HG03520 (cell line): ENCODE data around the gene CDK18.

Experiments used
- ATAC-seq: cut with Tn5 transposase; IDR thresholded peaks from one replicate; pipeline ENCODE4 v1.9.1; 2021; ENCODE audit warnings: mild to moderate bottlenecking, moderate library complexity; ENCODE audit not compliant: unreplicated experiment

The CDK18 gene

GRCh38 chr1:205502111-205502810 is 2.2 kb upstream of the CDK18 start:
- ATAC-seq = no peak

- no peak for ATAC-seq
Measured at GRCh38 chr1:205502992-205503391, 1.5 kb upstream of the CDK18 start.

DNA sequence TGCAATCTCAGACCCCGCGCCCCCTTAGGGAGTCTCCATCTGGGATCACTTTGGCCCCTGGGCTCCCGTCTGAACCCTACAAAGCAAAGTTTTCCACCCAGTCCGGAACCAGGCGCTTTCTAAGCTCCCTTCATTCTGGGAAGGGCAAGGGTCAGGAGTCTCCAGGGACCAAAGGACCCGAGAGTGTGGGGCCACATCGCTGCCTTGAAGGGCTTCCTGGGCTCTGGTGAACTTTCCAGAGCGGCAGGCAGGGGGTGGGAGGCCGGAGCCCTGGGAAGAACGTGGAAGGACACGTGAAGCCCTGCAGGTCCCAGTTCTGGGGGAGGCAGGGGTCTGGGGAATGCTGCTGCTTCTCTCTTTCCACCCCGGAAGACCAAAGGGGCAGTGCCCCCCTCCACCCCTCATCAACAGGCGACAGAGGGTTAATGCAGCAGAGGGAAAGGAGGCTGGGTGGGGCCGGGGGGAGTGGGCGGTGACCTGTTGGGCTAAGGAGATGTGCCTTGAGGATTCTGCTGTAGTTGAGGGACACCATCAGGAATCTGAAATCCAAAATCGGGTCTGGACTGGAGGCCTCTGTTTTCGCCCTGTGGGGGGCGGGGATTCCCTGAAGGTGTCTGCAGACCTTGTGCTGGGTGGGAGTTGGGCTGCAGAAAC is 734 bp downstream of the CDK18 start:
- no peak for ATAC-seq

DNA sequence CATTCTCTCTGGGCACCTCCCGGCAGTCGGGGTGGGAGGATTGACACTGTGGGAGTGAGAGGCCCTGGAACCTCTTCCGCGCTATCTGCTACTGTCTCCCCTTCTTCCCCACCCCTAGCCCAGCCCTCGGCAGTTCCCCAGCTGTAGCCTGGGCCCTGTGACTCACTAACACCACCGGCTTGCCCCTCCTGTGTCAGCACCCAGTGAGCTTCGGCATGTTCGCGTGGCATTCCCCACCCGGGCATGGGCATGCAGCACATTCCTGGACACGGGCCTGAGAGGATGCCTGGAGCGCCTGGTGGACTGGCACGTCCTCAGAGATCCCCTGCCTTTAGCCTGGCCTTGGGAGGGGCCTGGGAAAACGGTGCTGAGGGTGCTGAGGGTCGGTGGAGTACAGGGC is 1.3 kb downstream of the CDK18 start:
- no peak for ATAC-seq

DNA sequence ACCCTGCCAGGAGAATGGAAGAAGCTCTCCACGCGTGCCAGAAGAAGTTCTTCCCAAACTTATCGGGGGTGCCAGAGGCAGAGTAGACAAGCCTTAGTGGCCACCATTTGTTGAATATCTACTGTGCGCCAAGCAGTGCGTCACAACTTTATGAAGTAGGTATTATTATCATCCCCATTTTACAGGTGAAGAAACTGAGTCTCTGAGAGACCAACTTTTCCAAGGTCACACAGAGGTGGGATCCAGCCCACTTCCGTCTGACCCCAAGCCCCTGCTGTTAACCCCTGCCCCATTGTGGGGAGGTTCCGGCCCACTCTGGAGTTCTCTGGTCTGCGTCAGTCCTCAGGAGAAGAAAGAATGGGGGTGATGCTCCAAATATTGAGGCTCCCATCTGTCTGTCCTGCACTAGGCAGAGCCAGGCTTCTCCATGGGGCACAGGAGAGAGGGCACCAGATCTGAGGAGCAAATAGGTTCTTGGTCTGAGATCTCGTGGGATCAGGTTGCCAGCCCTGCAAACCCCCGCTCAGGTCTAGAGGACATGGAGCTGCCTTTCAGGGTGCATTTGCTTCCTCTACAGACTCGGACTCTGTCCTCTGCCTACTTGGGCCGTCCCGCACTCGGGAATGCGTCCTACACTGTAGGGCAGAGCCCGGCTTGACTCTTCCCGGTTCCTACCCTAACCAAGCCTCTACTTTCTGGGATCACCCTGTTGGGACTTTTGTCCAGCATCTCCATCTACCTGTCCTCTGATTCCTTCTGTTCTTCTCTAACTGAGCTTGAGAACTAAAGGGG is 2.1 kb downstream of the CDK18 start:
- ATAC-seq = no peak

GRCh38 chr1:205508227-205508714 is 3.8 kb downstream of the CDK18 start:
- no peak for ATAC-seq

- ATAC-seq = no peak
Measured at GRCh38 chr1:205510308-205510950, 6.0 kb downstream of the CDK18 start.

- ATAC-seq = no peak
Measured at GRCh38 chr1:205510951-205511330, 6.5 kb downstream of the CDK18 start.

DNA sequence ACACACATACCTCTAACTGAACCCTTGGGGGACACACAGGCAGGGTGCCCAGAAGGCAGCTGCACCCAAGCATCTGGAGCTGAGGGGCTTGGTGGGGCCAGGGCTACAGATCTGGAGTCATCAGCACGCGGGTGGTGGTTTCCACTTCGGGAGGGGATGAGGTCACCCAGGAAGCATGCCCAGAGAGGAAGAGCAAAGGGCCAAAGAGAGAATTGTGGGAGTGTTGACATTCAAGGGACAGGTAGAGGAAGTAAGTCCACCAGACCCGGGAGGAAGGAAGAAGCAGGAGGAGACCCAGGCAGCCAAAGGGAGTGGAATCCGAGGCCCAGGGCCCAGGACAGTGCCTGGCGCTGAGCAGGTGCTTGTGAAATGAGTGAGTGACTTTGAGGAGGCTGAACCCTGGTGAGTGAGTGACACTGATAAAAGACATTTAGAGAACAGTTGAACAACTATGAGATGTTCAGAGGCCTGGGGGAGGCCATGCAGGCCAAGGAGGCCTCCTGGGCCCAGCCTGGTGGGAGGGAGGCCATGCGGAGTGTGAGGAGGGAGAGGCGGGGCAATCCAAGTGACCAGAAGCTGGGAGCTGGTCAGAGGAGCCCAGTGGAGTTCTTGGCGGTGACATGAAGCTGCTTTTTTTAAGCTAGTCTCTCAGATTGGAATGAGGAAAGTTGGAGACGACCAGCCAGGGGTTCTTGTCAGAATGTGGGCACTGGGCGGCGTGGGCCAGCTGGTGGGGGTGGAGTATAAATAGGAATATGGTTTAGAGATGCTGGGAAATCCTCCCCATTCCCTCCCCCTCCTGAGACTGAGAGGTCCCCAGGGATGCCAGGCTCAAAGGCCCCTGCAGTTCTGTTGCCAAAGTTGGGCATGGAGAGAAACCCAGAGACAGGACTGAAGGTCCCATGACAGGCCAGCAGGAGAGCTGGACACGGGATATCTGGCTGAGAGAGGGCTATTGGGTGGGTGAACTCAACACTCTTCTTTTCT is 7.9 kb downstream of the CDK18 start:
- no peak for ATAC-seq

- ATAC-seq = no peak
Measured at GRCh38 chr1:205513774-205514173, 9.3 kb downstream of the CDK18 start.

- ATAC-seq = no peak
Measured at GRCh38 chr1:205514211-205515142, 10.0 kb downstream of the CDK18 start.

DNA sequence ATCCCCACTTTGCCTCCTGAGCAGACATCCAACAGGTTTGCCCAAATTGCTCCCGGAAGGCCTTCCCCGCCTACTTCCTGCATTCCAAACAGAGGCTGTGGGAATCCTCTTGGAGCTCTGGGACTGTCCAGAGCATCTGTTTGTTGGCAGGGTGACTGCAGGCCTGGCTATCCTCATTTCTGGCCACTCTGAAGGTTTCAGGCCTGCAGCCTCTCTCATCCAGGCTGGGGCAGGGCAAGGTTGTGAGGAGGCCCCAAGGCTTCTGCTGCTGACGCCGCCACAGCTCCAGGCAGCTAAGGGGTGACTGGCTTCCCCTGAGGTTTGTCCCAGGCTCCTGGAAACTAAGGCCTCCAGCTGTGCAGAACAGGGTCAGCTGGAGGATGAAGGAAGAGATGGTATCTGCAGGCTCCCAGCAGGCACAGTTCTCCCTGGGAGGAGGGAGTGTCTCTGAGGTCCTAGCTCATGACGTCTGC is 11.3 kb downstream of the CDK18 start:
- ATAC-seq = no peak

DNA sequence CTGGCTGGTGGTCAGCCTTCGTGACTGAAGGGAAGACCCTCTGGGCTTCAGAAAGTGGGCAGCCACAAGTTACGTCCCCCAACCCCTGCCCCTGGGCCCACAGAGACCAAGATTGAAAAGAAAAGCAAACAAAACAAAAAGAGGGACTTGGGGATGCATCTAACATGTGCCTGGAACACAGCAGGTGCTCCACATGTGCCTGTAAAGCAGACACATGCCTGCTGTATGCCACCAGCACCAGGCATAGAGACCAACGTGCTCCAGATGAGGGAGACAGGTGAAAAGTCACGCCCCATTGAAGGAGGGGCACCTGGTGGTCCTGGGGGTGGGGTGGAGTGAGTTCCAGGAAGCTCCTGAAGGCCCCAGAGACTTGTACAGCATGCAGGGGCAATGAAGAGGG is 11.9 kb downstream of the CDK18 start:
- ATAC-seq = no peak

- ATAC-seq = no peak
Measured at GRCh38 chr1:205517288-205517687, 12.8 kb downstream of the CDK18 start.

DNA sequence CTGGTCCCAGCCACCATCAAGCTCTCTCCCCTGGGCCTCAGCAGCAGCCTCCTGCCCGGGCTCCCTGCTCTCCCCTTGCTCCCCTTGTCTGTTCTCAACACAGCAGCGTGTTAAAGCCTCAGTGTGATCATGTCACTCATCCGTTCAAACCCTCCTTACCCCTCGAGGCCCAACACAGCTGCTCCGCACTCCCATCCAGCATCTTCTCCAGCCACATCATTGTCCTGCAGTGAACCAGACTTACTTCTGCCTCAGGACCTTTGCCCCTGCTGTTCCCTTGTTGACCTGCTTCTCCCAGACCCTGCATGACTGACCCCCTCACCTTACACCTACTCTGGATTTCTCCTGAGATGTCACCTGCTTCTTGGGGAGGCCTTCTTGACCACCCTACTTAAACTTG is 13.3 kb downstream of the CDK18 start:
- no peak for ATAC-seq

DNA sequence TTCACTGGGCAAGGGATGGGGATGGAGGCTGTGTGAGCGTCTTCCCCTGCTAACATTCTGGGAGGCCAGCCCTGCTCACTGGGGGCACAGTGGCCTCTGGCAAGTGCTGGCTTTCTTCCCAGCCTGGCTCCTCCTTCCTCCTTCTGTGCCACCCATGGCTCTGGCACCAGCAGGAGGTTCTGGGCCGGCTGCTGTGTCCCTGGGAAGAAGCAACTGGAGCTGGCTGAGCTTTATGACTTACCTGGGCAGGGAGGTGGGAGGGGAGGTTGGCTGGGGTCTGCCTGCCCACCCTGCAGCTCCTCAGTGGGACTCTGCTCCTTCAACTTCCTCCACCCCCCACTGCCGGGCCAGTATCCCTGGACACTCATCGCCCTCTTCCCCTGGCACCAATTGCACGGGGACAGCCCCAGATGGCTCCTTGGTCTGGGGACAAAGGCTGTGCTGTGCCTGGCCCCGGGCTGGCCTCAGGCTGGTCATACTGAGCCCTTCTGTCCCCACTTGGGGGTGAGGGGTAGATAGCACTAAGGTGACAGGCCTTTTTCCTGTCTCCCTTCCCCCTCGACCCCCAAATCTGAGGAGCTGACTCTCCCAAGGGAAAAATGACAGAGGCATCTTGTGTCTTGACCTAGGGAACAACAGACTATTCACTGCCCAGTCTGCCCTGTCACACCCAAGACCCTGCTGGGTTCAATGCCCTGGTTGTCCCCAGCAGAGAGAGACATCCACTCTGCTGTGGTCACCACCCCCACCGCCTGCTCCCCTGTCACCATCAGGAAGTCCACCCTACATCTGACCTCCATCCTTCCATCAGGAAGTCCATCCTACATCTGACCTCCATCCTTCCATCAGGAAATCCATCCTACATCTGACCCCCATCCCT is 14.4 kb downstream of the CDK18 start:
- no peak for ATAC-seq

DNA sequence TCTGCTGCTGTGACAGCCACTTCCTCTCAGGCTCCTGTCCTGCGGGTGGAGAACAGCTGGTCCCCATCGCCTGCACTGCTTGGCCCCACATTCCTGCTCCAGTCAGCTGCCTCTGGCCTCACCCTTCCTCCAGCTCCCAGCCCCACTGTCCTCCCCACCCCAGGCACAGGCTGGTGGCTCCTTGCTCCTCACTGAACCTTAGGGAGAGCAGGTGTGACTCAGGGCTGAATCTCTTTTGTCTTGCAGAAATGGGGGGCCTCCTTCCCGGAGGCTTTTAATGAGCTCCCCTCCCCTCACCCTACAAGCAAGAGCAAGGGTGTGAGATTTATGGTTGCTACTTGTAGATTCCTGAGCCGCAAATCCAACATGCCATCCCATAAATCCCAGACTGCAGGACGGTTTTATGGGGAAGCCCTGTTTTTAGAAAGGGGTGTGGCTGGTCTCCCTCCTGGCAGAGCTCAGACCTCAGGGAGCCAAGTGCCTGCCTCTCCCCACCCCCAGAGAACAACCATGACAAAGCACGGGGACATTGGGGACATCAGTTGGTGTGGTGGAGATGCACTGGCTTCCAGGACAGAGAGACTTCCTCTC is 15.2 kb downstream of the CDK18 start:
- ATAC-seq = no peak

DNA sequence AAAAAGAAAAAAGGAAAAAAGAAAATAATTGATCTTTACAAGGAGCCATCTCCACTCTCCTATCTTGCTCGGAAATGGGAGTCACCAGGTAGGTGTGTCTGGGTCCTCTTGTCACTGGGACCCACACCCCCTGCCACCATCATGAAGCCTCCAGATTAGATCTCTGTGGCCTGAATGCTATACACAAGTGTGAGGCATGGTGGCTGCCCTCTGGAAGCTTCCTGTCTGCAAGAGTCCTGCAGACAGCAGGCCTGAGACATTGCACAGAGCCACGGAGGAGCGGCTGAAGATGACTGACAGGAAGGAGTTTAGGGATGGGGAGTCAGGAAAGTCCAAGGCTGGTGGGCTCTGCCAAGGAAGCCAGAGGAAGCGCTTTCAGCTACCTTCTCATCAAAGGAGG is 16.2 kb downstream of the CDK18 start:
- ATAC-seq = no peak
